IMR-90 (cell line): ENCODE results near the gene CCL27. TPM values are rescaled to one million over a fixed set of nuclear protein-coding genes. Genes with fewer than 3 reads are reported as not detected.

Experiments used
- ATAC-seq: fragments of 200-7000 bp; cut with Tn5 transposase; 2 replicates; pipeline ENCODE4 v1.9.1; 2020; ENCODE audit warnings: low read depth, mild to moderate bottlenecking, moderate library complexity
- BruUV-seq: library from RNA; stranded (reverse); fragments of 400-500 nt; replicated peaks from 2 replicates; lab custom pipeline; 2021; lab: Mats Ljungman, UMichigan
- CTCF ChIA-PET: fragments of 300-600 bp; formaldehyde crosslinking; extraction: SDS; loops from one replicate; lab custom pipeline; 2021; ENCODE audit warnings: antibody characterized with exemption; lab: Yijun Ruan, JAX
- POLR2A ChIA-PET: fragments of 300-600 bp; sonication (Branson Sonifier 250); formaldehyde crosslinking; loops from one replicate; lab custom pipeline; 2022; ENCODE audit warnings: antibody characterized with exemption; ENCODE audit not compliant: unreplicated experiment; lab: Charles Lee
- DNase-seq: peaks from one replicate; pipeline ENCODE4 v3.0.0; 2013
- H2AFZ ChIP-seq: replicated peaks from 2 replicates; pipeline ENCODE3; 2013; ENCODE audit warnings: low read length, mild to moderate bottlenecking; ENCODE audit not compliant: poor library complexity
- H2AK5ac ChIP-seq: 2 replicates; pipeline ENCODE4 v1.6.1; 2013; ENCODE audit warnings: low read depth, low read length, inconsistent platforms
- H2AK9ac ChIP-seq: replicated peaks from 2 replicates; pipeline ENCODE3; 2013; ENCODE audit warnings: mild to moderate bottlenecking, low read depth, low read length, moderate library complexity; ENCODE audit not compliant: poor library complexity
- H2BK120ac ChIP-seq: 2 replicates; pipeline ENCODE4 v1.6.1; 2013; ENCODE audit warnings: low read depth, low read length, inconsistent platforms
- H2BK15ac ChIP-seq: 3 replicates; pipeline ENCODE4 v1.6.1; 2013; ENCODE audit warnings: low read depth, low read length, inconsistent platforms
- H2BK20ac ChIP-seq: 2 replicates; pipeline ENCODE4 v1.6.1; 2013; ENCODE audit warnings: low read depth, mild to moderate bottlenecking, inconsistent platforms, low read length, moderate library complexity
- H2BK5ac ChIP-seq: 2 replicates; pipeline ENCODE4 v1.6.1; 2013; ENCODE audit warnings: mild to moderate bottlenecking, low read depth, low read length, inconsistent platforms; ENCODE audit not compliant: poor library complexity, severe bottlenecking
- H3K14ac ChIP-seq: replicated peaks from 2 replicates; pipeline ENCODE4 v1.6.1; 2013; ENCODE audit warnings: low read depth, low read length, inconsistent platforms
- H3K18ac ChIP-seq: 2 replicates; pipeline ENCODE4 v1.6.1; 2013; ENCODE audit warnings: low read depth, low read length, control low read depth
- H3K23ac ChIP-seq: 2 replicates; pipeline ENCODE4 v1.6.1; 2013; ENCODE audit warnings: low read depth, low read length, inconsistent platforms
- H3K27ac ChIP-seq: 2 replicates; pipeline ENCODE4 v1.5.1; 2013; ENCODE audit warnings: mild to moderate bottlenecking, control low read depth, low read length; ENCODE audit not compliant: insufficient read depth
- H3K27me3 ChIP-seq: 2 replicates; pipeline ENCODE4 v1.6.1; 2013; ENCODE audit warnings: low read length; ENCODE audit not compliant: control insufficient read depth, insufficient read depth
- H3K36me3 ChIP-seq: 2 replicates; pipeline ENCODE4 v1.6.1; 2013; ENCODE audit warnings: low read length, mixed read lengths; ENCODE audit not compliant: control insufficient read depth, insufficient read depth
- H3K4ac ChIP-seq: 2 replicates; pipeline ENCODE4 v1.6.1; 2013; ENCODE audit warnings: low read depth, low read length, inconsistent platforms
- H3K4me1 ChIP-seq: 2 replicates; pipeline ENCODE4 v1.6.1; 2013; ENCODE audit warnings: low read length, mixed read lengths; ENCODE audit not compliant: control insufficient read depth, insufficient read depth
- H3K4me2 ChIP-seq: 2 replicates; pipeline ENCODE4 v1.6.1; 2013; ENCODE audit warnings: low read depth, mild to moderate bottlenecking, control low read depth, low read length, moderate library complexity
- H3K4me3 ChIP-seq: 2 replicates; pipeline ENCODE4 v1.5.1; 2013; ENCODE audit warnings: low read depth, mild to moderate bottlenecking, control low read depth, low read length, moderate library complexity; ENCODE audit not compliant: insufficient read depth
- H3K56ac ChIP-seq: 2 replicates; pipeline ENCODE4 v1.6.1; 2013; ENCODE audit warnings: low read length, inconsistent platforms; ENCODE audit not compliant: insufficient read depth; ENCODE audit errors: extremely low read depth
- H3K79me1 ChIP-seq, 2 experiments: 2 replicates each; pipeline ENCODE4 v1.6.1; 2013; ENCODE audit warnings: low read length in 2 of 2, inconsistent platforms in 1 of 2, low read depth in 1 of 2
- H3K9ac ChIP-seq: 2 replicates; pipeline ENCODE4 v1.6.1; 2013; ENCODE audit warnings: low read depth, low read length, control low read depth
- H3K9me1 ChIP-seq: 2 replicates; pipeline ENCODE4 v1.6.1; 2013; ENCODE audit warnings: low read length, inconsistent platforms; ENCODE audit not compliant: insufficient read depth
- H3K9me3 ChIP-seq: 2 replicates; pipeline ENCODE4 v1.6.1; 2013; ENCODE audit warnings: low read length; ENCODE audit not compliant: control insufficient read depth, insufficient read depth
- H4K20me1 ChIP-seq: 2 replicates; pipeline ENCODE4 v1.6.1; 2013; ENCODE audit warnings: low read length, inconsistent platforms; ENCODE audit not compliant: insufficient read depth
- H4K5ac ChIP-seq: 2 replicates; pipeline ENCODE4 v1.6.1; 2013; ENCODE audit warnings: mild to moderate bottlenecking, low read depth, low read length, control low read depth
- H4K8ac ChIP-seq, 2 experiments: 2 replicates each; pipeline ENCODE4 v1.6.1; 2013; ENCODE audit warnings: low read depth in 2 of 2, low read length in 2 of 2, control low read depth in 1 of 2, inconsistent platforms in 1 of 2
- H4K91ac ChIP-seq: 2 replicates; pipeline ENCODE4 v1.6.1; 2013; ENCODE audit warnings: low read depth, low read length, inconsistent platforms; ENCODE audit not compliant: insufficient read depth
- CEBPB ChIP-seq: IDR thresholded peaks from 2 replicates; pipeline ENCODE4 v1.6.1; 2012; ENCODE audit warnings: low read depth, low read length, improper control_type of control experiment
- FOS ChIP-seq: fragments of 150-350 bp; IDR thresholded peaks from 2 replicates; pipeline ENCODE4 v1.6.1; 2016; ENCODE audit warnings: low read depth, low read length
- MAFK ChIP-seq: IDR thresholded peaks from 2 replicates; pipeline ENCODE4 v1.6.1; 2012; ENCODE audit warnings: low read depth, low read length, improper control_type of control experiment
- MXI1 ChIP-seq: IDR thresholded peaks from 2 replicates; pipeline ENCODE4 v1.6.1; 2012; ENCODE audit warnings: low read depth, mild to moderate bottlenecking, low read length, moderate library complexity, borderline replicate concordance
- NFE2L2 ChIP-seq: fragments of 150-350 bp; IDR thresholded peaks from 2 replicates; pipeline ENCODE4 v1.6.1; 2016; ENCODE audit warnings: low read depth, mild to moderate bottlenecking, low read length
- POLR2A ChIP-seq: IDR thresholded peaks from 2 replicates; pipeline ENCODE4 v1.6.1; 2012; ENCODE audit warnings: mild to moderate bottlenecking, low read depth, low read length
- RAD21 ChIP-seq: IDR thresholded peaks from 2 replicates; pipeline ENCODE4 v1.6.1; 2012; ENCODE audit warnings: low read length, improper control_type of control experiment
- RCOR1 ChIP-seq: IDR thresholded peaks from 2 replicates; pipeline ENCODE4 v1.6.1; 2012; ENCODE audit warnings: mild to moderate bottlenecking, low read length, improper control_type of control experiment; ENCODE audit not compliant: insufficient replicate concordance
- RFX5 ChIP-seq: IDR thresholded peaks from 2 replicates; pipeline ENCODE4 v1.8.0; 2012; ENCODE audit warnings: low read depth, mild to moderate bottlenecking, low read length, moderate library complexity
- USF2 ChIP-seq: fragments of 150-350 bp; IDR thresholded peaks from 2 replicates; pipeline ENCODE4 v1.6.1; 2017; ENCODE audit warnings: mild to moderate bottlenecking, antibody characterized with exemption, low read length, low read depth
- WGBS, 2 experiments: methylation state at CpG; one replicate each; pipeline versions ENCODE4 v1.1.5 to v1.1.7; 2013; ENCODE audit warnings: missing lambda C conversion rate in 2 of 2; ENCODE audit not compliant: insufficient read length in 1 of 2; ENCODE audit errors: extremely low coverage in 2 of 2; 5-methylcytosine and 5-hydroxymethylcytosine counted together
- dilution Hi-C: fragments of 300-500 bp; cut with HindIII; formaldehyde crosslinking; loops from one replicate; pipeline ENCODE4 v1.14.3; 2018; ENCODE audit warnings: low sequenced_read_pairs; ENCODE audit not compliant: unreplicated experiment
- in situ Hi-C: fragments of 300-500 bp; cut with MboI; formaldehyde crosslinking; loops from 3 replicates; pipeline ENCODE4 v1.14.3; 2019; ENCODE audit warnings: low sequenced_read_pairs, inconsistent platforms, mixed read lengths
- intact Hi-C: fragments of 100-400 bp; cut with micrococcal nuclease; formaldehyde crosslinking; loops from 2 replicates; pipeline ENCODE4 v1.10.0; 2022
- polyA plus RNA-seq, 3 experiments: library from polyadenylated mRNA; depleted of rRNA; stranded (reverse); fragments of >200 nt; gene quantifications; 2 replicates each; pipeline ENCODE4 v1.2.3, GENCODE V29; 2012; ENCODE audit warnings: low replicate concordance in 1 of 3
- total RNA-seq: library from RNA; depleted of rRNA; stranded (reverse); fragments of >200 nt; gene quantifications from 2 replicates; pipeline ENCODE4 v1.2.3, GENCODE V29; 2012
- TF ChIP-seq, protein P1 (sequence below): conservative IDR thresholded peaks from 2 replicates; pipeline ENCODE4 v1.5.1; 2012; ENCODE audit warnings: mild to moderate bottlenecking, low read depth, low read length, improper control_type of control experiment

Gene CCL27
- total and polyA plus RNA-seq, 2 of the 4 experiments (the other 2 are of a cell fraction): 0.18 to 0.26 TPM

GRCh38 chr9:34623374-34624235, 38.9 kb downstream of the CCL27 start (continued):
- no peak for TF ChIP-seq RAD21

DNA sequence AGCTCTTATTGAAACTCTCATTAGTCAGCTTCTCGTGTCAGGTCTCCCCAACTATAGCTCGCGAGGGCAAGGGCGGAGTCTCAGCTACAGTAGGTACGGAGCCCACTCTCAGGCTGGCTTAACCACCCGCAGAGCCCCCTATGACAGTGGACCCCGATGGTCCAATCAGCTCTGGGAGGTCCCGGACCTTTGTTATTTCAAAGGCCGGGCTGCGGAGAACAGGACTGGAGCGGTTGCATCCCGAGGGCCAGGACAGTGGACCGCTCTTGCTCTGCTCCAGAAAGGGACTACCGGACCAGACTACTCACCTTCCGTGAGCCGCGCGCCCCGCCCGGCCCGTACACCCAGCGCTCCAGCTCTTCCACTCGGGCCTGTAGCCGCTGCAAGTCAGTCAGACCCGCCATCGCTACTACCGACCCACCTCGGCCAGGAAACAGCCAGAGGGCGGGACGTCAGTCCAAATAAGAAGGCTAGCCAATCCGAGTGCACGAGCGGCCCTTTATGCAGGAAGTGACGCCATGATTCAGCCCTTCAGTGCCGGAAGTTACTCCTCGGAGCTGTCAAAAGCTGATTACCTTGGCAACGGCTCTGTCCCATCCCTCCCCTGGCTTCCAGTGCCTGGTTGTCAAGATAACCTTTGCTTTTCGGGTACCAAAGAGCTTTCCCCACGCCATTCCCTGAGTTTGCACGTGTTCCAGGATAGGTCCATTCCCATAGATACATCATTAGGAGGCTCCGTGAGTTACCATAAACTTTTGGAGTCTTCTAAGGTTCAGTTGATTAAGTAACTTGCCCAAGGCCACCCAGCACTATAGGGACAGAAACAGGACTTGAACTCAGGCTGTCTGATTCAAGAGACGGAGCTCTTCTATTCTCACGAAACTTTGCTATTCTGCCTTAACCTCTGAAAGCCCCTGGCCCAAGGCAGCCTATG, 42.1 kb downstream of the CCL27 start, which contains the start of gene DCTN3:
Gene DCTN3 (minus strand): TSS at position 435 of the 934 bp plus-strand sequence. CDS start 31 bp downstream, at position 404.
- H3K79me1 ChIP-seq: peaks cover 8 to 14% of the 10 kb centered on the region in 2 experiments
- H3K36me3 ChIP-seq: peaks cover 17% of the 10 kb centered on the region
- H3K4me1 ChIP-seq: peaks cover 5% of the 10 kb centered on the region; the same call in 1 of the 2 replicates
- intact Hi-C loops: no loop called here
- peak within 1 kb of the TSS; percentile 99 for H4K5ac ChIP-seq
- dilution Hi-C loops: no loop called here
- peak within 1 kb of the TSS; percentile 12; the same call in 1 of the 2 replicates for H3K56ac ChIP-seq
- DNase-seq (peak; percentile 94), ATAC-seq (peak; percentile 99)
- peak within 1 kb of the TSS; percentile 99 for H3K4me2 ChIP-seq
- no peak within 1 kb of the TSS for H2BK15ac ChIP-seq
- H2AK5ac ChIP-seq: 0 out of 2 replicates have a peak within 1 kb of the TSS, but pooled peaks have one; percentile 12
- H3K4ac ChIP-seq: peak within 1 kb of the TSS; percentile 61
- peak within 1 kb of the TSS; percentile 94 for H2AFZ ChIP-seq
- H3K27ac ChIP-seq: peak within 1 kb of the TSS; percentile 20; the same call in 1 of the 2 replicates
- H3K14ac ChIP-seq: peak within 1 kb of the TSS; percentile 84
- ChIA-PET POLR2A (no interaction called here), CTCF (interaction anchor here (0.6 to 1.8 kb wide), 3 partner anchors 14 to 272 kb away, joined by 5 to 16 read pairs (median 5); no protein-coding TSS in a partner anchor)
- BruUV-seq: no TSS peak
- H3K27me3 ChIP-seq: peaks cover 27% of the 10 kb centered on the region
- no peaks in the 10 kb centered on the region for H4K20me1 ChIP-seq
- H4K8ac ChIP-seq: peak within 1 kb of the TSS; percentile 80 to 96
- no peak within 1 kb of the TSS for H2BK20ac ChIP-seq
- H3K23ac ChIP-seq: peak within 1 kb of the TSS; percentile 10
- peak within 1 kb of the TSS; percentile 69 for H3K9ac ChIP-seq
- H3K18ac ChIP-seq: no peak within 1 kb of the TSS
- no peak within 1 kb of the TSS for H2BK120ac ChIP-seq
- WGBS, 2 experiments: 7% methylated on average over 22 of the region's 43 CpGs; no CpG with 5 or more reads in 1 of the 2 experiments
- H4K91ac ChIP-seq: peak within 1 kb of the TSS; percentile 64; the same call in 1 of the 2 replicates
- peaks cover 12% of the 10 kb centered on the region for H3K9me1 ChIP-seq
- no peaks in the 10 kb centered on the region for H3K9me3 ChIP-seq
- no peak within 1 kb of the TSS for H2BK5ac ChIP-seq
- H3K4me3 ChIP-seq: peak within 1 kb of the TSS; percentile 67
- H2AK9ac ChIP-seq: peak within 1 kb of the TSS; percentile 88
- in situ Hi-C loops: no loop called here
- TF ChIP-seq CEBPB (no peak), USF2 (no peak), RCOR1 (no peak), RFX5 (no peak), NFE2L2 (no peak), POLR2A (peak; percentile 61; the same call in 1 of the 2 replicates), MXI1 (peak; percentile 58; the same call in 1 of the 2 replicates), MAFK (no peak), FOS (no peak), RAD21 (no peak)
- TF ChIP-seq, protein P1, sequence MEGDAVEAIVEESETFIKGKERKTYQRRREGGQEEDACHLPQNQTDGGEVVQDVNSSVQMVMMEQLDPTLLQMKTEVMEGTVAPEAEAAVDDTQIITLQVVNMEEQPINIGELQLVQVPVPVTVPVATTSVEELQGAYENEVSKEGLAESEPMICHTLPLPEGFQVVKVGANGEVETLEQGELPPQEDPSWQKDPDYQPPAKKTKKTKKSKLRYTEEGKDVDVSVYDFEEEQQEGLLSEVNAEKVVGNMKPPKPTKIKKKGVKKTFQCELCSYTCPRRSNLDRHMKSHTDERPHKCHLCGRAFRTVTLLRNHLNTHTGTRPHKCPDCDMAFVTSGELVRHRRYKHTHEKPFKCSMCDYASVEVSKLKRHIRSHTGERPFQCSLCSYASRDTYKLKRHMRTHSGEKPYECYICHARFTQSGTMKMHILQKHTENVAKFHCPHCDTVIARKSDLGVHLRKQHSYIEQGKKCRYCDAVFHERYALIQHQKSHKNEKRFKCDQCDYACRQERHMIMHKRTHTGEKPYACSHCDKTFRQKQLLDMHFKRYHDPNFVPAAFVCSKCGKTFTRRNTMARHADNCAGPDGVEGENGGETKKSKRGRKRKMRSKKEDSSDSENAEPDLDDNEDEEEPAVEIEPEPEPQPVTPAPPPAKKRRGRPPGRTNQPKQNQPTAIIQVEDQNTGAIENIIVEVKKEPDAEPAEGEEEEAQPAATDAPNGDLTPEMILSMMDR: no peak
